GM18517 (cell line): ENCODE results near the gene LRP1B.

Experiments used
- ATAC-seq: cut with Tn5 transposase; IDR thresholded peaks from one replicate; pipeline ENCODE4 v1.9.1; 2021; ENCODE audit warnings: mild to moderate bottlenecking, moderate library complexity; ENCODE audit not compliant: unreplicated experiment

Gene LRP1B

GRCh38 chr2:141959941-141960340, 170.9 kb downstream of the LRP1B start:
- ATAC-seq = no peak

DNA sequence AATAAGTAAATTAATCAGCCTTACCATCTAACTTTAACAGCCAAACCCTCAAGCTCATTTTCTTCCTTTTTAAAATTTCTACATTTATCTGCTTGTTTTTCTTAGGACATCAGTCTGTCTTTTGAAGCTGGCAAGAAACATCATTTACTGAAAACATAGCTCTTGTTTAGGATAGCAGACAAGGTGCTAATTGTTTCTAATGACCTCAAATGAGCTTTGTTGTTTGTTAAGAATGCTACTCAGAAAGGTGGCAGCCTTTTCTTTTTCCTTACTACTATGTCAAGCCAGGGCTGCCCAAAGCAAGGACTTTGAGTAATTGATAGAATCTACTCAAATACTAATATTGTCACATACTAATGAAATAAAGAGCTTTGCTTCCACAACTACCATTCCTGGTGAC, 171.8 kb downstream of the LRP1B start:
- no peak for ATAC-seq

DNA sequence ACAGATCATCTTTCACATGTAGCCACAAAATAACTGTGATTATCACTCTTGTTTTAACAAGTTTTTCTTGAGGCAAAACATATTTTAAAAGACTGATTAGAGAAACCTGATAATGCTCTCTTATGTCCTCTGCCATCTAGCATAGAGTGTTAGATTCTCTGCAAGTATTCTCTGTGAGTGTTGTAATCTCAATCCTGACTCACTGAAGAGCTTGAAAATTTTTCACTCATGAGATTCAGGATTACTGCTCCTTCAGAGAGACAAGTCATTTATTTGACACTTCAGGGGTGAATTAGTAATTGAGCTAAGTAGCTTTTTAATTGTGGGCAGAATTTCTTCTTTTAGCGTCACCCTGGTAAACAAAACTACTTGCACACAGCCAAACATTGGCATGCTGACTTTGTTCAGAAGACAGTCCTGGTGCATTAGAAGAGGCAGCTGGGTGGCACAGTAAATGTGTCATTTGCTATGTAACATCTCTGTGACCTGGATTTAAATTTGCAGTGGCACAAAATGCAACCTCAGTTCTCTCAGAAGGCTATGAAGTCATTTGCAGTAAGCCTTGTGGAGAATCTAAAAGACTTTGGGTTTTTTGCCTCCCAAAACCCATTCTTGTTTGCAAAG, 172.9 kb downstream of the LRP1B start:
- ATAC-seq = no peak

DNA sequence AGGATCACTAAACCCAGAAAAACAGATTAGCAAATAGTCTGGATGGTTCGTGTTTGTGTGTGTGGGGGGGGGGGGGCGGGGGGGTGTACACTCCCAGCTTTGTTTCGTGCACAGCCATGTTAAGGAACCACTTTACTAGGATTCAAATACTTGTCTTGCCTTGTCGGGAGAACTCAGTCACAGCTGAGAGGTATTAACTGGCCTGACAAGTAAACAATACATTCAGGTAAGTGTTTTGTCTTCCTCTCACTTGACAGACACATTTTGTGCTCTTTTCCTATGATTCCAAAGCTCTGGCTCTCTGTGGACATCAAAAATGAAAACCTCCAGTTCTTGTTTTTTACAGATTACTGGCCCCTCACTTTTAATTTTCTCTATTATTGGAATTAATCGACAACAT, 173.5 kb downstream of the LRP1B start:
- ATAC-seq = no peak

GRCh38 chr2:141947396-141948114, 183.3 kb downstream of the LRP1B start:
- ATAC-seq = no peak

DNA sequence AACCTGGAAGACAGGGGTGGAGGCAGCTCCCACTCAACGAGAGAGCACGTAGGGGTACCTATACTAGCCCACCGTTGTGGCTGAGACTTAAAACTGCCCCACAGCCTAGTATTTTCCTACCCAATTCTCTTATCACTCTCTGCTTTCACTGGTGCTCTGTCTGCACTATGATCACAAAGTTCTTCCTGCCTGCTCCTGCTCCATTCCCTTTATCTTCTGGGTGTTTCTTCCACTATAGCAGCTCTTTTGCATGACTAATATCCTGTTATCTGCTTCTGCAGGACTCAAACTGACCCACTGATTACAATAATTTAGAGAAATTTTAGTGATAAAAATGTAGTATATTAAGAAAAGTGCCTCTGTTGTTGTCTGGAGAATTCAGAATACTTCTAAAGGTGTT, 184.8 kb downstream of the LRP1B start:
- ATAC-seq = no peak

- ATAC-seq = no peak
Observed at GRCh38 chr2:141943918-141944317, 186.9 kb downstream of the LRP1B start.

- ATAC-seq = no peak
Observed at GRCh38 chr2:141942006-141942789, 188.6 kb downstream of the LRP1B start.

DNA sequence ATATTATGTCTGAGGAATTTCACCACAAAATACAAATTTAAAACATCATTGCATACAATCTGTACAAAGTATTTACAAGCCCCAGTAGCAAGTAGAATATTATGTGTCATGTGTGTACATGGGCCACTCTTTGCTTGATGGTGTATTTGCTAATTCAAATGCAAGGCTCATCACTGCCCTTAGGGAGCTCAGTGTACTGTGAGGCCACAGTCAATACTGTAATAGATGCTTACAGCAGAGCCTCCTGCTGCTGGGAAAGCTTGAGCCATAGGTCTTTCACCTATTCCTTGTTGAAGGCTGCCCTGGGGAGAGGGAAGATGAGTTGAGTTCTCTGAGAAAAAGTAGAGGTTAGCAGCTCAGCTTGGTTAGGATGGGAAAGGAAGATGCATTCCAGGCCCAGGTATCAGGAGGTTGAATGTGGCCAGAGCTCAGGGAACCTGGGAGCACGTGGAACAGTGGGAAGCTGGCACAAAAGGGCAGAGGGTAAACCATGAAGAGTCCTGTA, 189.6 kb downstream of the LRP1B start:
- no peak for ATAC-seq

- ATAC-seq = no peak
Observed at GRCh38 chr2:141940709-141941108, 190.1 kb downstream of the LRP1B start.

DNA sequence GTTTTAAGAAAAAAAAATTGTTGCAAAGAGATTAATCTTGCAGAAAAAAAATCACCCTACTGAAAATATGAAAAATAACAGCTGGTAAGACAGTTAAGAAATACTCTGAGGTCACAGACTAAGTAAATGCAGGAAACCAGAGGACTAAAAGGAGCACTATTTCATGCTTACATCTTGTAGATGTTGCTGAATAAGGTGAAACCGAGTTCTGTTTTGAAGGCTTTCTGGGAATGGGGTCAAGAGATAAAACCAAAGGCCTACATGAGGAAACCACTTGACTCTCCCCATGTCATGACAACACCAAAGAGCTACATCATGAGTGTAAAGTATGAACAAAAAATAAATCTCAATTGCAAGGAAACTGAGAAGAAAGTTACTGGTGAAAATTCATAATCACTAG, 197.6 kb downstream of the LRP1B start:
- no peak for ATAC-seq

- ATAC-seq = no peak
Observed at GRCh38 chr2:141932261-141932660, 198.6 kb downstream of the LRP1B start.

- no peak for ATAC-seq
Observed at GRCh38 chr2:141931797-141932196, 199.0 kb downstream of the LRP1B start.

DNA sequence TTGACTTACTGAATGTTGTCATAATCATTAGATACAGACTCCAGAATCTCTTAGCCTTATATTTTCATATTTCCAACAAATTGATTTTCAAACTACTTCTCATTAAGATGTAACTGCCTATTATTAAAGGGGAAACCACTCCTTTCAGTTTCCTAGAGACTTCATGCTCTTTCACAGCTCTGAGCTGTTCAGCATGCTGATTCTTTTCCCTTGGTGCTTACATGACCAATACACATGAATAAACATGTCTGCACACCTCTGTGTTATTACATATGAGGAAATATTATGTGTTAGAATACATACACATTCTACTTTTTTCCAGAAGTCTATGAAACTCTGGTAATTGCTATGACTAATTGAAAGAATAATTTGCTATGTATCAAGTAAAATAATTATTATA, 200.0 kb downstream of the LRP1B start:
- ATAC-seq = no peak

GRCh38 chr2:141929331-141930252, 201.2 kb downstream of the LRP1B start:
- no peak for ATAC-seq

GRCh38 chr2:141928476-141928875, 202.3 kb downstream of the LRP1B start:
- no peak for ATAC-seq

- no peak for ATAC-seq
Observed at GRCh38 chr2:141927536-141927935, 203.3 kb downstream of the LRP1B start.

GRCh38 chr2:141925511-141925910, 205.3 kb downstream of the LRP1B start:
- no peak for ATAC-seq

- ATAC-seq = no peak
Observed at GRCh38 chr2:141923657-141924056, 207.2 kb downstream of the LRP1B start.

DNA sequence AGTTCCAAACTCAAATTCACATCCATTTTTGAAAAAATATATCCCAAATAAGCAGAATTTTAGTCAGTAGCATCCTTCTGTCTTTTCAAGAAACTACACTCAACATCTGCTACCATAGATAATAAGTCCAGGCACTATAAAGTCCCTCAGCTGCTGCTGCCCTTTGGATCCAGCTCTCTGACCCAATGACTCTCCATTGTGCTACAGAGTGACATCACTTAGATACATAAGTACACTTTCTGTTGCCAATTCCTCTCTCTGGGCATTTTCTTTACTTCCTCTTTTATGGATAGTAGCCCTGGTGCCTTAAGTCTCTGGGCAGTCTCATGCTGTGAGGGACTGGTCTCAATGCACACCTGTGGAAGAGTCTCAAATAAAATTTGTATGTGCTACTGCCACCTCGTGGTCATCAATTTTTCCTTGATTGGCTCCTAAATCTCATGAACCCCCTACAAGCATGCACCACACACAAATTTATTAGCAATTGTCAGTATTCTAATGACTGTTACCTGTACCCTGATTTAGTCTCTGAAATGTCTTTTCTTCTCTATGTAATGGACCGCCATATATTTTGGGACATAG, 219.2 kb downstream of the LRP1B start:
- peak; percentile 82 for ATAC-seq
